Heart left ventricle (tissue), 13 donors: ENCODE measurements around the gene NDST1.

Source experiments
- CTCF ChIP-seq, 12 donors: fragments of 200-600 bp; sonication (generic) in 4 of 12; IDR thresholded peaks; one replicate each; pipeline versions ENCODE4 v1.5.0 to v1.8.0; 2018 to 2022; ENCODE audit warnings: antibody characterized with exemption in 12 of 12, mild to moderate bottlenecking in 5 of 12
- POLR2A ChIP-seq, 2 donors: fragments of 450-650 bp; IDR thresholded peaks; one replicate each; pipeline ENCODE4 v1.6.1; 2017; ENCODE audit warnings: antibody characterized with exemption in 2 of 2, mild to moderate bottlenecking in 2 of 2, moderate library complexity in 2 of 2
- donor health status: ischemic (EF 13 %, LVEDD 7.1; RV severe dilation, severe dysfunction).
- donor health status: DM: no; HTN: yes; CAD: no.
- donor health status: DM: no; HTN: no; CAD: no.
- donor health status: ischemic (EF 25% LVEDD 6.9; RV normal size, moderate dysfunction).
- donor health status: ischemic (EF 25% LVEDD 5.7; RV mildly dilated, moderate dysfunction).
- donor health status: ischemic (EF 35%, LVEDD 5.7; RV mildly dilated, moderate dysfunction).
- donor health status: nonischemic (EF 11% LVEDD 7.7; RV severe dilation, severe dysfunction).
- donor health status: DM: yes; HTN: yes; CAD: no.
- donor health status: PGD.
- donor health status: ischemic (EF 29% LVEDD 5.4; RV normal size, mild dysfunction).
- donor health status: nonischemic (EF 23%, LVEDD 6.1; RV moderate dilation, normal function).

GRCh38 chr5:150520747-150521521, 13.0 kb downstream of the NDST1 start:
- TF ChIP-seq CTCF (IDR thresholded peaks at IDR 0.05) (no peak), POLR2A (IDR thresholded peaks at IDR 0.05) (no peak)
